ENCODE results near the gene GRK4.

Gene GRK4

DNA sequence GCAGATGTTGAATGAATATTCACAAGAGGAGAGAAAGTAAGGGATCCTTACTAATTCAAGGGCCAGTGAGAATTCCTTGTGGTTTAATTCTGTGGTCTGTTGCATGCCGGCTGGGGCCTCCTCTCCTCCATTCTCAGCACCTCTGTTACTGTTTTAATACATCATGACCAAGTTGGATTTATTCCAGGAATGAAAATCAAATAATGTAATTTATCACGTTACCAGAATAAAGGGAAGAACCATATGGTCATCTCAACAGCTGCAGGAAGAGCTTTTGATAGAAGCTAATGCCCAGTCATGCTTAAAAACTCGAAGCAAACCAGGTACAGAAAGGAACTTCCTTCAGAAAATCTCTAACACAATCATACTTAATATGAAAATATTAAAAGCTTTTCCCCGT, 54.1 kb downstream of the GRK4 start:
- FAIRE-seq, result no peak

DNA sequence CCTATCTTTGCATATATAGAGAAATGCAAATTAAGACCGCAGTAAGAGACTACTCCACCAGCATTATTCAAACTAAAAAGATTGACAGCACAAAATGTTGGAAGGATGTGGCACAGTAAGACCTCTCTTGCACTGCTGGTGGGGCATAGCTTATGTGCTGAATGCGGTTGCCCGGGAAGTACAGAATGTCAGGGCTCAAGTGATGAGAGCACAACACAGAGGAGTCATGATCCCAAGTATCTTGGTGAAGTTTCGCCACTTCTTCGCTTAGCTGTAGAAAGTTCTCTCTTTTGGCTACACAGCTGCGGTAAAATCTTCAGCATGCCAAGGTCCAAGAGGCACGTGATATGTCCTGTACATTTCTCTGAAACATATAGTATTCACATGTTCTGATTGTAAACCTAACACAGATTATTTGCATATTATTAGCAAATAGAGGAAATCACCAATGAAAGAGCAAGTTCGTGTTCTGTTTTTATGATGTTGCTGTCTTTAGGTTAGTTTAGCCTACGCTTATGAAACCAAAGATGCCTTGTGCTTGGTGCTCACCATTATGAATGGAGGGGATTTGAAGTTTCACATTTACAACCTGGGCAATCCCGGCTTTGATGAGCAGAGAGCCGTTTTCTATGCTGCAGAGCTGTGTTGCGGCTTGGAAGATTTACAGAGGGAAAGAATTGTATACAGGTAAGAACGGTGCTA, 55.9 kb downstream of the GRK4 start:
- no peak for FAIRE-seq

DNA sequence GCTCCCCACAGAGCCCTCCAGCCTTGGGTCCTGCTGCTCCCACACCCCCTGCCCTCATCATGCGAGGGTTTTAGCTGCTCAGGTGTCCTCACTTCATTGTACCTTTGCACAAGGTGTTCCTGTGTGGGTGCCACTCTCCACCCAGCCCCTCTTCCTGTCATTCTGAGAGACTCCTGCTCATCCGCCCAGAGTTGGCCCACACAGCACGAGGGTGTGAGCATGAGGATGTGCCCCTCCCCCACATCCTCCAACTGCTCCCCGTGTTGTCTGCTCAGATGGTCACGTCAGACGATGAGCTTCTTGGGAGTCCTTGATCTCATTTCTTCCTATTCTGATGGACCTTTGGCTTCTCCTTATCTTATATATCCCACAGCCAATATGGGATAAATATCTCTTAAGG, 57.8 kb downstream of the GRK4 start:
- FAIRE-seq, result no peak

DNA sequence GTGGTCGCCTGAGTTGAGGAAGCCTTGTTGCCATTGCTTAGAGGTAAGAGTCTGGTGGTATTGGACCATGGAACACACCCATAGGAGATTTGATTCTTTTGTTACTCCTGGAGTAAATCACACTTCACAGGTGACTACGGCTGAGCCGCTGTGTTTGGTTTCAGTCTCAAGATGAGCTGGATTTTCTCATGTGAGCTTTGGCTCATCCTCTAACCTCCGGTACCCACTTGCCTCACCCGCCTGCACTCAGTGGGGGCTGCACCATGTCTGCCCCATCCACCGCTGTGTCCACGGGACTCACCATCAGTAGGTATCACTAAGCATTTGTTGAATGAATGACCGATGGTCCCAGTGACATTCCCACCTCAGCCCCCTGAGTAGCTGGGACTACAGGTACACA, 58.3 kb downstream of the GRK4 start:
- no peak for FAIRE-seq

DNA sequence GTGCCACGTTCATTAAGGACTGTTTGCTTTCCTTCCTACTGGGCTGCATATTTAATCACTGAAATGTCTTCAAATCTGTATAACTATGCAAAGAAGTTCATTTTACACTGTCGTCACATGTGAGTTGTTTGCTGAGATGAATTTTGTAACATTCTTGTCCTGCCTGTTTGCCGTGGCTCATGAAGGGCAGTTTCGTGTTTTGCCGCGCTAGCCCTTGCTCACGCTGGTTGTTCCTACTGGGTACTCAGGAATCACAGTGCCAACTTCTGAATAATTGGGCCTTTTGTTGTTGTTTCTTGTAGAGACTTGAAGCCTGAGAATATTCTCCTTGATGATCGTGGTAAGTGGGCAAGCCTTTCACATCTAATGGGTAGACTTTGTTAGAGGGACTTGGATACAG, 58.7 kb downstream of the GRK4 start:
- no peak for FAIRE-seq

DNA sequence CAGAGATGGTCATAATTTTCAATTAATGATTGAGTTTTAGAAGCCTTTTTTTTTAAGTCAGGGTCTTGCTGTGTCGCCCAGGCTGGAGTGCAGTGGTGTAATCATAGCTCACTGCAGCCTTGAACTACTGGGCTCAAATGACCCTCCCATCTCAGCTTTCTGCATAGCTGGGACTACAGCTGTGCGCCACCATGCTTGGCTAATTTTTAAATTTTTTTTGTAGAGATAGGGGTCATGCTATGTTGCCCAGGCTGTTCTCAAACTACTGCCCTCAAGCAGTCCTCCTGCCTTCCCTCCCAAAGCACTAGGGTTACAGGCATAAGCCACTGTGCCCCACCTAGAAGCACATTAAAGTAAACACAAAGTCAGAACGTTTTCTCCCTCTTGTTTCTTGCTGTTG, 59.3 kb downstream of the GRK4 start:
- FAIRE-seq, result no peak

DNA sequence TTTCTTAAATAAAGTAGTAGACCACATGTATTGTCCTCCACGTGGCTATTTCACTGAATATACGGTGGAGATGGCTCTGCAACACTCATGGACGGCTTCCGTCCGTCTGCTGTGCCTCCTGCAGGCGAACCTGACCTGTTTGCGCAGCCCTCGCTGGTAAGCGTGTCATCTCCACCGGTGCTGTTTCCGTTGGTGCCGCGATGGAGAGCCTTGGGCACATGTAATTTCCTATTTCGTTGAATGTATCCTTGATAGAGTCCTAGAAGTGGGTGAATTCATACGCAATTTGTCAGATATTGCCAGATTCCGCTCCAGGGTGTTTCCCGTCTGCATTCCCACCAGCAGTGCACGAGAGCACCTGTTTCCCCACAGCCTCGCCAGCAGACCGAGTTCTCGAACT, 62.5 kb downstream of the GRK4 start:
- FAIRE-seq, result no peak

DNA sequence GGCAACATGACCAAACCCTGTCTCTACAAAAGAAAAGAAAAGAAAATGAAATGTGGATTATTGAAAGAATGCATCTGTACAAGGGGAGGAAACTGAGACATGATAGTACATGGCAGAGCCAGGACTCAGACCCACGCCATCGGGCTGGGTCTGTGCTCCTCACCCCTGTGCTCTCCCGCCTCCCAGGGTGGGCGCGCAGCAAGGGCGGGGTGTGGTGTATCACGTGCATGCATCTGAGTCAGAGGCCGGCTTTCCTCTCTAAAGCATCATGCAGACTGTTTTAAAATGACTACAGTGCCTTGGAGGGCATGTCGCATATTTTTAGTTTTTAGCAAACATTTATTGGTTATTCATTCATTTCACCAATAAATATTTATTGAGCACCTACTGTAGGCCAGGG, 63.2 kb downstream of the GRK4 start:
- no peak for FAIRE-seq

DNA sequence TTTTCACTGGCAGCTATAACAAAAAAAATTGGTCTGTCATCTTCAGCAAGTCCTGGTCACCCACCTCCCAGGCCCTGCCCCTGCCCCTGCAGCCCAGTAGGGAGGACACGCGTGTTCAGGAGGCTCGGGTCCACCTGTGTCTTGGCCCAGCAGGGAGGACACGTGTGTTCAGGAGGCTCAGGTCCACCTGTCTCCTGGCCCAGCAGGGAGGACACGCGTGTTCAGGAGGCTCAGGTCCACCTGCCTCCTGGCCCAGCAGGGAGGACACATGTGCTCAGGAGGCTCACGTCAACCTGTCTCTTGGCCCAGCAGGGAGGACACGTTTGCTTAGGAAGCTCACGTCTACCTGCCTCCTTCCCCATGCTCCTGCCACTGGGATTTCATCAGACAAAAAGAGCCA, 66.1 kb downstream of the GRK4 start:
- no peak for FAIRE-seq

DNA sequence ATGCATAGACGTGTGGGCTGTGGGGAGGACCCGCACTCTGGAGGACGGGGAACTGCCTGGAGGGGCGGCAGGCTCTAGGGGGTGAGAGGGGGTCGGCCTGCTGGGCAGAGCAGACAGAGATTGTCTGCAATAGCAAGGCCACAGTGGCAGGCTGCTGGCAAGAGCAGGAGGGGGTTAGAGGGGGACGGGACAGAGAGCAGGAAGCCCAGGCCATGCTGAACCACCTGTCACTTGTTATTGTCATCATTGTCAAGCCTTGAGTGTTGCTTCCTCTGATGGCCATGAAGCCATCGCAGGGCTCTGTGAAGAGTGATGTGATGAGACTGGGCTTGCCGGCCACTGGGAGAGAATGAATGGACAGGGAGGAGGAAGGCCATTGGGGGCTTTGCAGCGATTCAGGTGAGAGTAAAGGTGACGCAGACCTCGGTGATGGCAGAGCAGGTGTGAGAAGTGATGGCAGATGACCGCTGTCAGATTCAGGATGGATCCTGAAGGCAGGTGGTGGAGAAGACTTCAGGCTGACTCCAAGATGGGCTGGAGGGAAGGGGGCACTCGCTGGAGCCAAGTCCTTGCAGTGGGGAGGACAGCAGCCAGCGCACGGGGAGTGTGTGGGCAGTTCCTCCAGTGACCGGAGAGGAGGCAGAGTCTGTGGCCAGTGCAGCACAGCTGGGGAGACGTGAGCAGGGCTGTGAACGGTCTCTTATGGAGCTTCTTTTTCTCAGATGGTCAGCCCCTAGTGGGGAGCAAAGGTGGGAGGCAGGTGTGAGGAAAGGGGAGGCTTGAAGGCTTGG, 67.4 kb downstream of the GRK4 start:
- FAIRE-seq, result no peak

DNA sequence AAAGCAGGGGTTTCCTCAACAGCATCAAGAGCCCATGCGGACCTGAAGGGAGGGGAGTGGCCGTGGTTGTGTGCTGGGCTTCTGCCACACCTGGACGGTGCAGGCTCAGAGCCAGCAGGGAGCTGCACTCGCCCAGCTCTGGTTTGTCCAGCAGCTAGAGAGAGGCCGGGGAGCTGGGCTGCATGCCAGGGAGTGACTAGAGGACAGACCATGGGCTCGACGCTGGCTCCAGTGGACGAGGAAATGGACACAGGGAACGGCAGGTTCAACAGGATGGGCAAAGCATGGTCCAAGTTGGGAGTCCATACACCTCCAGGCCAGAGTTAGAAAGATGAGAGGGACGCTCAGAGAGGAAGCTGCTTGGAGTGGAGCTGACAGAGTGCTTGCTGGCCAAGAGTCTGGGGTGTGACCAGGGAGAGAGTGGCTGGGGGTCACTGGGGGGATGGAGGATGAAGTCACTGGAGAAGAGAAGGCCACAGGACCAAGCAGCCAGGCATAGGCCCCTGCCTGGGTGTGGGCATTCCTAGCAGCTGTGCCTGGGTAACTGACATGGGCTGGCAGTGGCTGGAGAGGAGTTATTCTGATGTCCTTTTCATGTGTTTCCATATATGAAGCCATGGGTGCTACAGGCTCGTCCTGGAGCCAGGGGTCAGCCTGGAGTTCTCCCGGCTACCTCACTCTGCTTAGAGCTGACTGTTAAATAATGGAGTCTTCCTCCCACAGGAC, 68.1 kb downstream of the GRK4 start:
- FAIRE-seq, result no peak

DNA sequence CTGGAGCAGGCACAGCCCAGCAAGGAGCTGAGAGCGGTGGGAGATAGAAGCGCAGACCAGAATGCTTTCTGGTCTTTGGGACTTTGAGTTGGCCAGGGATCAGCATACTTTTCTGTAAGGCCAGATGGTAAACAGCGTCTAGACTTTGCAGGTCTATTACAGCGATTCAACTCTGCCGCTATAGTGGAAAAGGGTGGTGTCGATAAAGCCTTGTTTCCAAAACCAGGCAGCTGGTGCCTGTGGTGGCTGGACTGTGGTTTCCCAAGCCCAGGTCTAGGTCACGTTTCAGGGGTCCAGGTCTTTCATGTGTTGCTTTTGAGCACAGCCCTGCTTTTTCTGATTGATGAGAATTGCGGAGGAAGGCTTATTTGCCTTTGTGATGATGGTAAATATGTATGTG, 70.9 kb downstream of the GRK4 start:
- FAIRE-seq, result no peak

DNA sequence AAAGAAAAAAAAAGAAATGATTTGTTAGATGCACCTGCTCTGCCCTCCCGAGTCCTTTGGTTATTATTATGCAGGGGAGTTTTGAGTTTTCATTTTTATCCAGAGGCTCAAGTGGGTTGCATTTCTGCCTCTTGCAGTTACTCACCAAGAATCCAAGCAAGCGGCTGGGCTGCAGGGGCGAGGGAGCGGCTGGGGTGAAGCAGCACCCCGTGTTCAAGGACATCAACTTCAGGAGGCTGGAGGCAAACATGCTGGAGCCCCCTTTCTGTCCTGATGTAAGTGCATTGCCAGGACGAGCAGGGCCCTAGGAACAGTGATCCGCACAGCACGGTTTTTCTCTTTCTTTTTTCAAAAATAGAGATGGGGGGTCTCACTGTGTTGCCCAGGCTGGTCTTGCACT, 71.9 kb downstream of the GRK4 start:
- FAIRE-seq, result no peak

DNA sequence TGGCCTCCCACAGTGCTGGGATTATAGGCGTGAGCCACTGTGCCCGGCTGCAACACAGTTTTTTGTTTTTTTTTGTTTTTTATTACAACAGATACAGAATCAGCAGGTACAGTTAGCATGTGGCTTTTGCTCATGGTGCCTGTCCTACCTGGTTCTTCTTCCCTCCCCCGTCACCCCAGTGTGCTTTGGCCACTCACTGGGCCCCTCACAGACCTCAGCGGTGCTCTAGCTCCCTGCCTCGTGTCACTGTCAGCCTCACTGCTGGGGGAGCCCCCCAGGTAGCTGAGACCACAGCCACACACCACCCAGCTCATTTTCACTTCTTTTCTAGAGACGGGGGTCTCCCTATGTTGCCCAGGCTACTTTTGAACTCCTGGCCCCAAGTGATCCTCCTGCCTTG, 72.3 kb downstream of the GRK4 start:
- no peak for FAIRE-seq

DNA sequence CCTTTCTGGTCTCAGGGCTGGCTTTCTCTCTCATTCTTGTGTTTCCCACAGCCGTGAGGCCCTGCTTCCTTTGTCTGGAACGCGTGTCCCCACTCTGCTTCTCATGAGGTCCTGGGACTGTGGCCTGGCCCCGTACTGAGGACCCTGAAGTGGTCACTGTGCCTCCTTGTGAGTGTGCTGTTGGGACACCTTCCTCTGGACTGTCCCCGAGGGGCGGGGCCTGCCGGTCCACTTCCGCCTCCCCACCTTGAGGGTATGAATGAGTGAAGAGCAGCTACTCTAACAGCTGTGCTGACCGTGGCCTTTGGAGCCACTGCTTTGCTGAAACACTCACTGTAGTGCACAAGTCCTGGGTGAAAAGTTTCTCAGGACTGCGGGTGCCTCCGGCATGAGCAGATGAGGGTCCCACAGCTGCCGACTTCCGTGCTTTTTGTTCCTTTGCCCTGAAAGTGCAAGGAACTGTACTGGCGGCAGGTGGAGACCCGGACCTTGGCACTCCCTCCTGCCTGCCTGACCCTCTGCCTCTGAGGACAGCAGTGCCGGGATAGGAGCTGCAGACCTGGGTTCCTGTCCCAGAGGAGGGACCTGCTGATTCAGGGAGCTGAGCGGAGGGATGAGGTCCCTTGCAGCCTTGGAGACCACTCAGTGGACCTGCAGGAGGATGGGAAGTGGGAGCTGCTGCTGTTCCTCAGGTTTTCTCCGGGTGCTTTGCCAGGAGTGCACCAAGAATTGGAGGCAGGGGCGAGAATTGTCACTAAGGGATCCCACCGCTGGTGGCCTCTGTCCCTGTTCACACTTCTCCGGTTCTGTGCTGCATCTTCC, 73.0 kb downstream of the GRK4 start:
- no peak for FAIRE-seq

DNA sequence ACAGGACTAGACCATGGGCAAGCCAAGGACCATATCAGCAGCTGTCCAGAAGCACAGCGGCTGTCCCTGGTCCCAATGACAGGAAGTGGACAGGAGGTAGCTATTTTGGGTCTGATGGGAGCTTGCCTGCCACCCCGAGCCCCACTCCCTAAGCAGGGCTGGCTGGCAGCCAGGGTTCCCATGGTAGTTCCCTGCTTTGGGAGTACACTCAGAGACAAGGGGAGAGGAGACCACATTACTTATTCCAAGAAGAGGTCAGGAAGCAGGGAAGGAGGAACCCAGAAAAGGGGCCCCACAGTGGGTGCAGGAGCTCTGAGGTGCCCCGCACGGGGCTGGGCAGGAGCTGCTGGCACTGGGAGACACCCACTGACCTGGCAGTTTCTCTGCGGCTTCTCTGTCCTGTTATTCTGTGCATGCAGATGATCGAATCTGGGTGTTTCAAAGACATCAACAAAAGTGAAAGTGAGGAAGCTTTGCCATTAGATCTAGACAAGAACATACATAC, 74.6 kb downstream of the GRK4 start:
- FAIRE-seq, result no peak

DNA sequence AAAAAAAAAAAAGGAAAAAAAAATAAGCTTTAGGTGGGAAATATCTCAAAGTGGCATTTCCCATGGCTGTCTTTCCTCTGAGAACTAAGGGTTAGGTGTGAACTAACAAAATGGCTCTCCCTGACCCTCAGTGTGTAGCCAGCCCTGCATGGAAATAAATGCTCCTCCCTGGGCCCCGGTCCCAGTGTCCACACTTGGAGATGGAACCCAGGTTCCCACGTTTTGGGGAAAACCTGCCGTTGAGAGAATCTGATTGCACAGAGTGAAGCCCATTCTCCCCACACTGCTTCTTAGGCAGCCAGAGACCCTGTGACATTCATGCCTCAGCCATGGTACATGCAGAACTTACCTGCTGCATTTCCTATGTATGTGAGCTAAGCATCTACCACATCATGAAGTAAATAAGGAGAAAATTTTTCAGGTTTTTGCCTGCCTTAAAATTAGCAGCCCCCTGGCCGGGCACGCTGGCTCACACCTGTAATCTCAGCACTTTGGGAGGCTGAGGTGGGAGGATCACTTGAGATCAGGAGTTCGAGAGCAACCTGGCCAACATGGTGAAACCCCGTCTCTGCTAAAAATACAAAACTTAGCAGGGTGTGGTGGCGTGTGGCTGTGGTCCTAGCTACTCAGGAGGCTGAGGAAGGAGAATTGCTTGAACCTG, 76.5 kb downstream of the GRK4 start:
- FAIRE-seq, result no peak

DNA sequence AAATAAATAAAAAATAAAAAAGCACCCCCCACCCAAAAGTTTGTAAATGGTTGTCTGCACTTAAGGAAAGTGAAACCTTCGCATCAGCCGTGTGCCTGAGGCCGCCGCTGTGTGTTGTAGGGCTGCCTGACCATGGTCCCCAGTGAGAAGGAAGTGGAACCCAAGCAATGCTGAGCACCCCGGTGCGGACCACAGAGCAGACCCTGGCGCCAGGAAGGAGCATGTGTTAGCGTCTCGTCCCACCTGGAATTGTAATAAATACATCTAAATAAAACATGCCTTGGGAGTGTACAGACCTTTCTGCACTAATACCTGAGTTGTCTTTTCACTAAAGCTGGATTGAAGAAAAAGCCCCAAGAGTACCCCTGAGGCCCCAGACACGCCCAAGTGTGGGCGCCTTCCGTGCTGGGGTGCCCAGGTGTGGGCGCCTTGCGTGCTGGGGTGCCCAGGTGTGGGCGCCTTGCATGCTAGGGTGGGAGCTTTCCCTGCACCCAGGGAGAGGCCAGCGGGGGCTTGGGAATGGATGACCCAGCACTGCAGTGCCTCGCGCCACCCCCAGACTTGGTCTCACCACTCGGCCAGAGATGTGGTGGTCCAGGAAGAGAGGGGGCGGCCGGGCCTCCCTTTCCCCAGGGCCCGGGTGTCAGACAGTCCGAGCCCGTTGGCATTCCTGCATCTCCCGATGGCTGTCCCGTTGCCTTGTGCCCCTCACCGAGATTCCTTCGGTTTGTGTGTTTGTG, 77.3 kb downstream of the GRK4 start:
- no peak for FAIRE-seq

DNA sequence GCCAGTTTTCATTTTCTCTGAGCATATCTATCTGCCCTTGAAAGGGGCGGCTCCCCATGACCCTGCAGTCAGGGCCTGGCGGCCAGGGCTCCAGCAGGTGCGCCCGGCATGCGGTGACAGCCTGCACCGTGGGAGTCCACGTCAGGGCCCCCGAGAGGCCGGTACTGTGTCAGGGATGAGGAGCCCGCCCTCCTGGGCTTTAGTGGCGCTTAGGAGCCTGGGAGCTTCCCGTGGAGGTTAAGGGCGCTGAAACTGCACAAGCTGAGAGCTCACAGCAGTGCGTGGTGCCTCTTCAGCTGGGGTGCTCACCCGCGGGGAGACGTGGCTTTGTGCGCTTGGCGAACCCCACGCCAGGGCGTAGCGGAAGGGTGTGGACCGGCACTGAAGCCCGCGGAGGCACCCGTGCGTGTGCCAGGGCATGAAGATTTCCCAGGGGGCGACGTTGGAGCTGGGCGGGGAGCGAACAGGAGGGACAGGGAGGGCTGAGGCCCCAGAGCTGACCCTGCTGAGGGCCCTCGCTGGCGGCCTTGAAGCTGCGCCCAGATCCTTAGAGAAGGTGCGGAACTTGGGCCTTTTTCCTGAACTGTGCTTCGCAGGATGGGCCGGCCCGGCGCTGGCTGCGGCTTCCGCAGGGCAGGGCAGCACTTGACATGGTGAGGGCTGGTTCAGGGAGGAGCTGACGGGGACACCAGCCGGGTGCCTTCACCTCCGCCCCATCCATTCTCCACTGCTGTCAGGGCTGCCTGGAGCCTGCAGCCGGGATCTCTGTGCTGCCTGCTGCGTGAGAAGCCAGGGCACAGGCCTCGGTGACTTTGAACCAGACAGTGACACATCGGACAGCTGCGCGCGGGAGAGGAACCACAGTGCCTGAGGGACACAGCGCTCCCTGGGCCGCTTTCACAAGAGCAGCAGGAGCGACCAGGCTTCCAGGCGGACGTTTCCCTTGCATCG, 78.1 kb downstream of the GRK4 start:
- no peak for FAIRE-seq

DNA sequence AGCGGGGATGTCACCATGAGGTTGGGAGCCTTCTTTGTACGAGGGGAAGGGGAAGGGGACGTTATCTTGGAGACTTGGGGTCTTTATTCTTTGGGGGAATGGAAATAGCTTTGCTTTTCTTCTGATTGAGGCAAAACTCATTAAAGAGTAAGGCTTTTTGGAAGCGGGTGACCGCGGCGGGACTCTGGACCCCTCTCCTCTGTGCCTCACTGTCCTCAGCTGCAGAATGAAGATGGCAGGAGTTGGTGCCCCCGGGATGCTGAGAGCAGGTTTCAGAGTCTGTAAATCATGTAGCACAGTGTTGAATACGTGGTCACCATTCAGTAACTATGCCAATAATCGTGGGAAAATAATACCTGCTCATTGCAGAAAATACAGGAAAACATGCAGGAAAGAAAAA, 78.9 kb downstream of the GRK4 start:
- no peak for FAIRE-seq
